ENCODE data around the gene CNTN5.

Gene CNTN5

DNA sequence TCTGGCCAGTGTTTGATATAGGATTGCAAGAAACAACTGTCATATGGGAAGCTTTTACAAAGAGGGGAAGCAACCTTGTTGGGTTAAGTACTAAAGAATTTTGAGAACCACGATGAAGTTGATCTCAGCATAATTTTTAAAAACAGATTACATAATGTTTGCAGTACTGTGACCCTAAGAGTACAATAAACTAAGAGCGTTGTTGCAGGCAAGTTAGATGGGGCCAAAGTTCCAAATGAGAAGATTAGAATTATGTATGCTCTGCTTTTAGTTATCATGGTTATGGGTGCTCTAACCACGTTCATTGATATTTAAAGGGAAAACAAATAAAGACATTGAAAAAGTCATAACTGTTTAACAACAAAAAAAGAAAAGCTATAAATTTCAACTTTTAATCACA lies 177.5 kb downstream of the CNTN5 start:
- TF ChIP-seq TEAD4 (IDR thresholded peaks at IDR 0.05) = no peak
- no peak for TF ChIP-seq RAD21 (IDR thresholded peaks at IDR 0.05; ENCODE audit: low read depth)
- TF ChIP-seq, protein P1, sequence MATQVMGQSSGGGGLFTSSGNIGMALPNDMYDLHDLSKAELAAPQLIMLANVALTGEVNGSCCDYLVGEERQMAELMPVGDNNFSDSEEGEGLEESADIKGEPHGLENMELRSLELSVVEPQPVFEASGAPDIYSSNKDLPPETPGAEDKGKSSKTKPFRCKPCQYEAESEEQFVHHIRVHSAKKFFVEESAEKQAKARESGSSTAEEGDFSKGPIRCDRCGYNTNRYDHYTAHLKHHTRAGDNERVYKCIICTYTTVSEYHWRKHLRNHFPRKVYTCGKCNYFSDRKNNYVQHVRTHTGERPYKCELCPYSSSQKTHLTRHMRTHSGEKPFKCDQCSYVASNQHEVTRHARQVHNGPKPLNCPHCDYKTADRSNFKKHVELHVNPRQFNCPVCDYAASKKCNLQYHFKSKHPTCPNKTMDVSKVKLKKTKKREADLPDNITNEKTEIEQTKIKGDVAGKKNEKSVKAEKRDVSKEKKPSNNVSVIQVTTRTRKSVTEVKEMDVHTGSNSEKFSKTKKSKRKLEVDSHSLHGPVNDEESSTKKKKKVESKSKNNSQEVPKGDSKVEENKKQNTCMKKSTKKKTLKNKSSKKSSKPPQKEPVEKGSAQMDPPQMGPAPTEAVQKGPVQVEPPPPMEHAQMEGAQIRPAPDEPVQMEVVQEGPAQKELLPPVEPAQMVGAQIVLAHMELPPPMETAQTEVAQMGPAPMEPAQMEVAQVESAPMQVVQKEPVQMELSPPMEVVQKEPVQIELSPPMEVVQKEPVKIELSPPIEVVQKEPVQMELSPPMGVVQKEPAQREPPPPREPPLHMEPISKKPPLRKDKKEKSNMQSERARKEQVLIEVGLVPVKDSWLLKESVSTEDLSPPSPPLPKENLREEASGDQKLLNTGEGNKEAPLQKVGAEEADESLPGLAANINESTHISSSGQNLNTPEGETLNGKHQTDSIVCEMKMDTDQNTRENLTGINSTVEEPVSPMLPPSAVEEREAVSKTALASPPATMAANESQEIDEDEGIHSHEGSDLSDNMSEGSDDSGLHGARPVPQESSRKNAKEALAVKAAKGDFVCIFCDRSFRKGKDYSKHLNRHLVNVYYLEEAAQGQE (IDR thresholded peaks at IDR 0.05; ENCODE audit: low read depth) = no peak
- no peak for TF ChIP-seq YY1 (IDR thresholded peaks at IDR 0.05; ENCODE audit: low read depth)
- TF ChIP-seq TAF1 (IDR thresholded peaks at IDR 0.05; ENCODE audit: low read depth) = no peak
- TF ChIP-seq EP300 (IDR thresholded peaks at IDR 0.05; ENCODE audit: borderline replicate concordance) = no peak

DNA sequence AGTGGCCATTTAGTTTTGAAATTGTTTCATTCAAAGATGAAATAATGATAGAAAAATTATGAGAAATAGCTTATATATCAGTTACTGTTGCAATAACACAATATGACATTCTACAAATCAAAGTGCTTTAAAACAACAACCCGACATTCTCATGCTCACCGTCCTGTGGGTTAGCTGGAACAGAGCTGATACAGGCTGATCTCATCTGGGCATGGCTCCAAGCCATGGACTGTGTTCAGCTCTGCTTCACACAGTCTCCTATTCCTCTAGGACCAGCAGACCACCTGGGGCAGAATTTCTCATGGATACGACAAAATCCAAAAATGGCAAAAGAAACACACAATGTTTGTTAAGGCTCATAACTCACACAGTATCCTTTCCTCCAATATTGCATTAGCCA lies 178.6 kb downstream of the CNTN5 start:
- TF ChIP-seq TAF1 (IDR thresholded peaks at IDR 0.05; ENCODE audit: low read depth) = no peak
- TF ChIP-seq YY1 (IDR thresholded peaks at IDR 0.05; ENCODE audit: low read depth) = no peak

DNA sequence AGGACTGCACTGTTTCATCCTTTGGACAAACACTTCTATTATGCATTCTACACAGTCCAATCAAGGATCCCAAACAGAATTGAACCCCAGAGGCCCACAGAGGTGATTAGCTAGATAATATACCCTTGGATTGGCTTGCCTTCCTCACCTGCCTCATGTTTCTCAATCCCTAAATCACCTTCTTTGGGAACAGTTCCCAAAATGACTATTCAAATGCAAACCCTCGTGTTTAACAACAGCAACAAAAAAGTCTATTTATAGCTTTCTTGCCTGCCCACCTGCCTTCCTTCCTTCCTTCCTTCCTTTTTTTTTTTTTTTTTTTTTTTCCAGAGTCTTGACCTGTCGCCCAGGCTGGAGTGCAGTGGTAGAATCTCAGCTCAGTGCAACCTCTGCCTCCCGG lies 180.0 kb downstream of the CNTN5 start:
- TF ChIP-seq RAD21 (IDR thresholded peaks at IDR 0.05; ENCODE audit: low read depth) (no peak), ZBTB7A (IDR thresholded peaks at IDR 0.05; ENCODE audit: low read depth) (no peak), CEBPB (IDR thresholded peaks at IDR 0.05) (no peak), TEAD4 (IDR thresholded peaks at IDR 0.05) (no peak), CREB1 (IDR thresholded peaks at IDR 0.05; ENCODE audit: low read depth) (no peak), EP300 (IDR thresholded peaks at IDR 0.05; ENCODE audit: borderline replicate concordance) (no peak), EGR1 (IDR thresholded peaks at IDR 0.05) (no peak), YY1 (IDR thresholded peaks at IDR 0.05; ENCODE audit: low read depth) (no peak), TCF12 (IDR thresholded peaks at IDR 0.05; ENCODE audit: low read depth) (no peak), TAF1 (IDR thresholded peaks at IDR 0.05; ENCODE audit: low read depth) (no peak), NFIC (IDR thresholded peaks at IDR 0.05) (no peak), FOXM1 (IDR thresholded peaks at IDR 0.05; ENCODE audit: borderline replicate concordance, low read depth) (no peak)
- TF ChIP-seq, protein P2, sequence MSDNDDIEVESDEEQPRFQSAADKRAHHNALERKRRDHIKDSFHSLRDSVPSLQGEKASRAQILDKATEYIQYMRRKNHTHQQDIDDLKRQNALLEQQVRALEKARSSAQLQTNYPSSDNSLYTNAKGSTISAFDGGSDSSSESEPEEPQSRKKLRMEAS (IDR thresholded peaks at IDR 0.05) = no peak
- TF ChIP-seq, protein P3, sequence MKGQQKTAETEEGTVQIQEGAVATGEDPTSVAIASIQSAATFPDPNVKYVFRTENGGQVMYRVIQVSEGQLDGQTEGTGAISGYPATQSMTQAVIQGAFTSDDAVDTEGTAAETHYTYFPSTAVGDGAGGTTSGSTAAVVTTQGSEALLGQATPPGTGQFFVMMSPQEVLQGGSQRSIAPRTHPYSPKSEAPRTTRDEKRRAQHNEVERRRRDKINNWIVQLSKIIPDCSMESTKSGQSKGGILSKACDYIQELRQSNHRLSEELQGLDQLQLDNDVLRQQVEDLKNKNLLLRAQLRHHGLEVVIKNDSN (IDR thresholded peaks at IDR 0.05) = no peak
- TF ChIP-seq, protein P1 (IDR thresholded peaks at IDR 0.05; ENCODE audit: low read depth) = no peak

DNA sequence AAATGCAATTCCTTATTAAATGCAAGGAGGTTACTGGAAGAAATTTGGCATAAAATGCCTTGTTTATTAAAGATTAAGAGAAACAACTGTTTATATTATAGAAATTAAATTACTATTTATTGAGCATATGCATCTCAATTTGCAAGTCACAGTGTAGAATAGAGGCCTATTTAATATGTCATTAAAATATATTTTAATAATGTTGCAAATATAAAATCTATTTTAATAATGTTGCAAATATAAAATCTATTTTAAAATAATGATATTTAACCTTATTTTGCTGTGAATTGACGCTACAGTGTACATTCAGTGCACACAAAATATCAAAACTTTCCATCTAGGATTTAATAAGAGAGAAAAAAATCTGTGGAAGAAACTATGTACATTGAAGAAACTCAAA lies 188.1 kb downstream of the CNTN5 start:
- no peak for TF ChIP-seq EP300 (IDR thresholded peaks at IDR 0.05; ENCODE audit: borderline replicate concordance)
- TF ChIP-seq, protein P2 (IDR thresholded peaks at IDR 0.05) = no peak
- TF ChIP-seq FOXM1 (IDR thresholded peaks at IDR 0.05; ENCODE audit: borderline replicate concordance, low read depth) = no peak
- TF ChIP-seq TCF12 (IDR thresholded peaks at IDR 0.05; ENCODE audit: low read depth) = no peak
- no peak for TF ChIP-seq RAD21 (IDR thresholded peaks at IDR 0.05; ENCODE audit: low read depth)
- TF ChIP-seq ZBTB7A (IDR thresholded peaks at IDR 0.05; ENCODE audit: low read depth) = no peak
- TF ChIP-seq, protein P3 (IDR thresholded peaks at IDR 0.05) = no peak
- no peak for TF ChIP-seq CREB1 (IDR thresholded peaks at IDR 0.05; ENCODE audit: low read depth)
- no peak for TF ChIP-seq EGR1 (IDR thresholded peaks at IDR 0.05)
- no peak for TF ChIP-seq NFIC (IDR thresholded peaks at IDR 0.05)
- TF ChIP-seq, protein P1 (IDR thresholded peaks at IDR 0.05; ENCODE audit: low read depth) = no peak
- TF ChIP-seq TEAD4 (IDR thresholded peaks at IDR 0.05) = no peak
- TF ChIP-seq TAF1 (IDR thresholded peaks at IDR 0.05; ENCODE audit: low read depth) = no peak
- no peak for TF ChIP-seq YY1 (IDR thresholded peaks at IDR 0.05; ENCODE audit: low read depth)

DNA sequence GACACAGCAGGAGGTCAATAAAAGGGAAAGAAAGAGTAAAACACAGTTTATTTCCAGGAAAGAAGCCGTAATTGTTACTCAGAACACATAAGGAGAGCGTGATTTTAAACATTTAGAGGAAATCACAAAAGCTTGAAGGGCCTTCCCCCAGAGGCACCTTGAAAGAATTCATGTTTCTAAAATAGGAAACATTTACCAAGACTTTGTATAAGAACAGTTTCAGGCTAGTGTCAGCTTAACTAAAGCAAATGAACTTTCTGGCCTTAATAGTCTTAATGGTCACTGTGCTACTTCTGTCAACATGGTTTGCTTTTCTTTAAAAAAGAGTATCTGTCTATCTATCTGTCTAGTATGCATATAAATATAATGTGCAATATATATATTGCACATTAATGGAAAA lies 208.8 kb downstream of the CNTN5 start:
- no peak for TF ChIP-seq TEAD4 (IDR thresholded peaks at IDR 0.05)
- no peak for TF ChIP-seq FOXM1 (IDR thresholded peaks at IDR 0.05; ENCODE audit: borderline replicate concordance, low read depth)
- no peak for TF ChIP-seq EGR1 (IDR thresholded peaks at IDR 0.05)
- TF ChIP-seq CEBPB (IDR thresholded peaks at IDR 0.05) = no peak
- TF ChIP-seq, protein P1 (IDR thresholded peaks at IDR 0.05; ENCODE audit: low read depth) = no peak
- TF ChIP-seq TAF1 (IDR thresholded peaks at IDR 0.05; ENCODE audit: low read depth) = no peak
- TF ChIP-seq CREB1 (IDR thresholded peaks at IDR 0.05; ENCODE audit: low read depth) = no peak
- TF ChIP-seq YY1 (IDR thresholded peaks at IDR 0.05; ENCODE audit: low read depth) = no peak
- TF ChIP-seq, protein P2 (IDR thresholded peaks at IDR 0.05) = no peak
- TF ChIP-seq, protein P3 (IDR thresholded peaks at IDR 0.05) = no peak
- no peak for TF ChIP-seq ZBTB7A (IDR thresholded peaks at IDR 0.05; ENCODE audit: low read depth)
- no peak for TF ChIP-seq TCF12 (IDR thresholded peaks at IDR 0.05; ENCODE audit: low read depth)
- no peak for TF ChIP-seq NFIC (IDR thresholded peaks at IDR 0.05)
- TF ChIP-seq EP300 (IDR thresholded peaks at IDR 0.05; ENCODE audit: borderline replicate concordance) = no peak
- no peak for TF ChIP-seq RAD21 (IDR thresholded peaks at IDR 0.05; ENCODE audit: low read depth)

Measured in Ishikawa (cell line).